ENCODE data around the gene FOXO3. TPM values are rescaled to one million over a fixed set of nuclear protein-coding genes. Genes with fewer than 3 reads are reported as not detected.

The FOXO3 gene
- total RNA-seq, 4 donors from 2014 or later, result 110 to 176 (median 139) TPM

DNA sequence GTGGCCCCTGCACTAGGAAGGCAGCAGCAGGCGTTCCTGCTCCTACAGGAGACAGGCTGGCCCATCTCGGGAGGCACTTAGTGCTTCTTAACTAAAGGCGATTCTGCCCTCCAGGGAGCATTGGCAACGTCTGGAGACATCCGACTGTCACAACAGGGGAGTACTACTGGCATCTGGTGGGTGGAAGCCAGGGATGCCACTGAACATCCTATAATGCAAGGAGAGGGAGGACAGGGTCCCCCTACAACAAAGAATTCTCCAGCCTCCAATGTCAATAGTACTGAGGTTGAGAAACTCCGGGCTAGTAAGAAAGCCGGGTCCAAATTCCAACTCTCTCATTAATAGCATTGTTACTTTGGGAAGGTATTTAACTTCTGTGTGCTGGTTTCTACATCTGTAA, 168.1 kb downstream of the FOXO3 start:
- 85 to 91% methylated on average over 7 of the region's 7 CpGs for WGBS, 2 donors
- no peak for TF ChIP-seq POLR2A (IDR thresholded peaks at IDR 0.05)
- TF ChIP-seq, protein P1, sequence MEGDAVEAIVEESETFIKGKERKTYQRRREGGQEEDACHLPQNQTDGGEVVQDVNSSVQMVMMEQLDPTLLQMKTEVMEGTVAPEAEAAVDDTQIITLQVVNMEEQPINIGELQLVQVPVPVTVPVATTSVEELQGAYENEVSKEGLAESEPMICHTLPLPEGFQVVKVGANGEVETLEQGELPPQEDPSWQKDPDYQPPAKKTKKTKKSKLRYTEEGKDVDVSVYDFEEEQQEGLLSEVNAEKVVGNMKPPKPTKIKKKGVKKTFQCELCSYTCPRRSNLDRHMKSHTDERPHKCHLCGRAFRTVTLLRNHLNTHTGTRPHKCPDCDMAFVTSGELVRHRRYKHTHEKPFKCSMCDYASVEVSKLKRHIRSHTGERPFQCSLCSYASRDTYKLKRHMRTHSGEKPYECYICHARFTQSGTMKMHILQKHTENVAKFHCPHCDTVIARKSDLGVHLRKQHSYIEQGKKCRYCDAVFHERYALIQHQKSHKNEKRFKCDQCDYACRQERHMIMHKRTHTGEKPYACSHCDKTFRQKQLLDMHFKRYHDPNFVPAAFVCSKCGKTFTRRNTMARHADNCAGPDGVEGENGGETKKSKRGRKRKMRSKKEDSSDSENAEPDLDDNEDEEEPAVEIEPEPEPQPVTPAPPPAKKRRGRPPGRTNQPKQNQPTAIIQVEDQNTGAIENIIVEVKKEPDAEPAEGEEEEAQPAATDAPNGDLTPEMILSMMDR (IDR thresholded peaks at IDR 0.05), result no peak
- no peak overlapping the region for H3K4me3 ChIP-seq (ENCODE audit: low read depth, poor library complexity, severe bottlenecking)
- DNase-seq (ENCODE audit: low spot score in 2 of 2), result peak in 1 of 2 donors; percentile 66
- intact Hi-C loops (cut with DNase I; ENCODE audit: low total_unique reads), result no loop called here

DNA sequence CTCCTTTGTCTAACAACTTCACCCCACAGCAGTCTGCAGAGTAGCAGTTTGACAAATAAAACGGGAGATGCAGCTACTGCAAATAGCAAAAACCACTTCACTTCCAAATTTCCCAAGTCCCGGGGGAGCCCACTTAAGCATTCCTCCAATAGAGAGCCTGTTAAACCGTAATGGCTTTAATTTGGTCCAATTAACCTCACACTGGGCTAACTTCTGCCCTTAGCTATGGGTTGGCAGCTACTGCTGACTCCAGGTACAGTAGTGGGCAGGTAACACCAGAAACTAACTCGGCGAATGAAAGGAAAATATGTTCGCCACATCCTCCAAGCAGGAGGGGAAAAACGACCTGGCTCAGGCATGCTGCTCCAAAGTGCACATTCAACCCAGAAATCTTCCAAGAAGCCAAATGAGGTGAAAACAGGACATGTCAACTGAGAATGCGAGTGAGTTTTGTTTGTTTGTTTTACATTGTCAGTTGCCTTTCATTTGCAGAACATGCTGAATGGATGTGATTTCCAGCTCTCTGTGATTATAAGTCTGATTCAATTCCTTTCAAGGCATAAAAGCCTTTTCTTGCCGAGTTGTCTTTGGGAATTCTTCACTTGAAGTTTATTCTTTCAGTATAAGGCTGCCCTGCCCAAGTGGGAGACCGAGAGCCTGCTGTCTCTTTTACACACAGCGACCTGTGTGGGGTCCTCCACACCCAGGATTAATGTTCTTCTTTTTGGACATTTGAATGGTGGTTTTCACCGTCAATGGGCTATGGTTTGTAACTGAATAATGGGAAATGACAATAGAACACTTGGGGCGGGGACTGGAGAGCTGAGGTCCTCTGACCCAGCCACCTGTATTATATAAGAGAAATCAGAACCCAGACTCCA, 170.2 kb downstream of the FOXO3 start:
- TF ChIP-seq POLR2A (IDR thresholded peaks at IDR 0.05), result no peak
- TF ChIP-seq, protein P1 (IDR thresholded peaks at IDR 0.05), result no peak
- intact Hi-C loops (cut with DNase I; ENCODE audit: low total_unique reads), result loop anchor here (10.0 kb wide), 1 partner anchor 76 kb away; no protein-coding TSS in a partner anchor
- DNase-seq (ENCODE audit: low spot score in 2 of 2), result peak in 1 of 2 donors; percentile 40
- 55 to 58% methylated on average over 13 of the region's 13 CpGs for WGBS, 2 donors
- H3K4me3 ChIP-seq (ENCODE audit: low read depth, poor library complexity, severe bottlenecking), result no peak overlapping the region

DNA sequence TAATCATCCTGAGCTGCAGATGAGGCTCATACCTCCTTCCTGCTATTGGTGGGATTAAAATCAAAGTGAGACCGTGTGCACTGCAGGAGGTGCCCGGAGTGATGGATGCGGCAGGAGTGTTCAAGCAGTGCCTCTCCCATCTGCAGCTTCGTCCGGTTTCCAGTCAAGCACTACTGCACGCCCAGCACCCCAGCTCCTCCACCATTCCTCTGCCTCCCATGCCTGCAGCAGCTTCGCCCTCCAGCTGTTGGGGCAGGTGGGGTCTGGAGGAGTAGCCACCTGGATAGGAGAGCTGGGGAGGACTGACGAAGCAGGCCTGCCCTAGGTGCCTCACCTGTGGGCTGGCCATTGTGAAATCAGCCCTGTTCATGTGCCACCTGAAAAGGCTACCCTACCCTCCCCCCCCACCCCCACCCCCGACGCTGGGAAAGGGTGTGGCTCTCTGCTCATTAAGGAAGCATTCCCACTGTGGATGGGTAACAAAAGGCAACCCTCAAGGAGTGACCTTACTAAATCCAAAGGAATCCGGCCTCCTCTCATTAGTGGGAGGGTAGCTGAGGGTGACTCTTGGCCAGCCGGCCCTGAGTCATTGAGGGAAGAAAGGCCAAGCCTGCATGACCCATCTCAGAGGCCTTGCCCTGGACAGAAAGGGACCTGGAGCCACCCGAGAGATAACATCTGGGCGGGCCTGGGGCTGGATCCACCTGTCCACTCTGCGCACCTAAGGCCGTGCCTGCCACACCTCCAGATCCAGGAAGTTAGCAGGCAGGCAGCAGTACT, 171.6 kb downstream of the FOXO3 start:
- TF ChIP-seq, protein P1 (IDR thresholded peaks at IDR 0.05), result no peak
- TF ChIP-seq POLR2A (IDR thresholded peaks at IDR 0.05), result no peak
- DNase-seq (ENCODE audit: low spot score in 2 of 2), result peak in 1 of 2 donors; percentile 70
- intact Hi-C loops (cut with DNase I; ENCODE audit: low total_unique reads), result loop anchor here (10.0 kb wide), 1 partner anchor 77 kb away; no protein-coding TSS in a partner anchor
- 70 to 83% methylated on average over 16 of the region's 16 CpGs for WGBS, 2 donors
- no peak overlapping the region for H3K4me3 ChIP-seq (ENCODE audit: low read depth, poor library complexity, severe bottlenecking)

DNA sequence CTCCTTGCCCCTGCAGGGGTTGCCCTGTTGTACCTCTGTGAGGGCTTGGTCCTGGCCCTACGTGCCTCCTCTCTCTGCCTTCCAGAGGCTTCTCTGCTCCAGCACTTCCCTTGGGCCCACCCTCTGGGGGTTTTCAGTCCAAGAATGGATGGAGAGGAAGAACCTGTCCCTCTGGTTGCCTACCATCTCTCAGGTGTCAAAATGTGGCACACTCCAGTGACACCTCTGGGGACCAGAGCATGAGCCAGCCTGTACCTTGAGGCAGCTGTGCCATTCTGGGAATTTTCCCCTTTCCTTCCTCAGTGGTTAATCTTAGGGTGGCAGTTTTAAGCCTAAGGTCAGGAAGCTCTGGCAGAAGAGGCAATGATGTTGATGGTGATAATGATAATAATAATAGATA, 172.3 kb downstream of the FOXO3 start:
- no peak overlapping the region for H3K4me3 ChIP-seq (ENCODE audit: low read depth, poor library complexity, severe bottlenecking)
- no peak for DNase-seq (ENCODE audit: low spot score in 2 of 2)
- WGBS, 2 donors, result 91 to 93% methylated on average over 1 of the region's 1 CpG
- TF ChIP-seq, protein P1 (IDR thresholded peaks at IDR 0.05), result no peak
- TF ChIP-seq POLR2A (IDR thresholded peaks at IDR 0.05), result no peak
- intact Hi-C loops (cut with DNase I; ENCODE audit: low total_unique reads), result loop anchor here (10.0 kb wide), 1 partner anchor 78 kb away; no protein-coding TSS in a partner anchor

DNA sequence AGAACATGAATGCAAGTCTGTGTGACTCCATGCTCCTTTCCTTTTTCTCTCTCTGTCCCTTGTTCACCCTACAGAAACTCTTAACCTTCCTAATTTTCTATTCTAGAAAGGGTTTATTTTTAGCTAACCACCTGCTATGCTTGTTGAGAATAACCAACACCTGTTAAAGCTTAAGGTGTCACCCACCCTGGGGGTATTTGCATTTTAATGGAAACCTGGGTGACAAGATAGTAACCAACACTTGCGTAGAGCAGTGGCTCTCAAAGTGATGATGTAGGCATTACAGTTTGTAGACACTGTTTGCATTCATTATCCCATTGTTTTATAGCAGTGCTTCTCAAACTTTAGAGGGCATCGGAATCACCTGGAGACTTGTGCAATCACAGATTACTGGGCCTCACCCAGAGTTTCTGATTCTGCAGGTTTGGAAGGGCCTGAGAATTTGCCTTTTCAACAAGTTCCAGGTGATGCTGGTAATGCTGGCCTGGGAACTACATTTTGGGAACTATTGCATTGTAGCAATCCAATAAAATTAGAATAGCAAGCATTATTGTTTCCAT, 173.1 kb downstream of the FOXO3 start:
- 73 to 81% methylated on average over 2 of the region's 2 CpGs for WGBS, 2 donors
- no peak overlapping the region for H3K4me3 ChIP-seq (ENCODE audit: low read depth, poor library complexity, severe bottlenecking)
- no peak for DNase-seq (ENCODE audit: low spot score in 2 of 2)
- intact Hi-C loops (cut with DNase I; ENCODE audit: low total_unique reads), result loop anchor here (10.0 kb wide), 1 partner anchor 79 kb away; no protein-coding TSS in a partner anchor
- TF ChIP-seq POLR2A (IDR thresholded peaks at IDR 0.05), result no peak
- TF ChIP-seq, protein P1 (IDR thresholded peaks at IDR 0.05), result no peak

All from lower leg skin (tissue), 4 donors.